Parathyroid adenoma (tissue), 2 donors: ENCODE measurements around the gene UGT1A9.
"Not testable (repeated sequence)": the region's sequence is repeated elsewhere in the genome, so short reads cannot be mapped to it uniquely, and the experiment has no call there.

Source experiments
- H2AFZ ChIP-seq: fragments of 300-600 bp; sonication (generic); one replicate; pipeline ENCODE4 v1.7.0; 2017; ENCODE audit warnings: antibody characterized with exemption, mild to moderate bottlenecking
- H3K27ac ChIP-seq: fragments of 300-600 bp; sonication (generic); one replicate; pipeline ENCODE4 v1.7.0; 2017
- H3K27me3 ChIP-seq: fragments of 300-600 bp; sonication (generic); one replicate; pipeline ENCODE4 v1.7.0; 2017; ENCODE audit warnings: low read length; ENCODE audit not compliant: control insufficient read depth, insufficient read depth
- H3K36me3 ChIP-seq: fragments of 300-600 bp; sonication (generic); one replicate; pipeline ENCODE4 v1.7.0; 2017; ENCODE audit warnings: low read length; ENCODE audit not compliant: control insufficient read depth, insufficient read depth
- H3K4me1 ChIP-seq: fragments of 300-600 bp; sonication (generic); one replicate; pipeline ENCODE4 v1.7.0; 2017; ENCODE audit warnings: control low read depth
- H3K4me2 ChIP-seq: fragments of 300-600 bp; sonication (generic); one replicate; pipeline ENCODE4 v1.7.0; 2017; ENCODE audit warnings: low read length
- H3K4me3 ChIP-seq: fragments of 300-600 bp; sonication (generic); one replicate; pipeline ENCODE4 v1.7.0; 2017; ENCODE audit warnings: low read depth, low read length
- H3K79me2 ChIP-seq: fragments of 300-600 bp; sonication (generic); one replicate; pipeline ENCODE4 v1.7.0; 2017; ENCODE audit warnings: control low read depth
- H3K9ac ChIP-seq: fragments of 300-600 bp; sonication (generic); one replicate; pipeline ENCODE4 v1.7.0; 2017; ENCODE audit warnings: mild to moderate bottlenecking
- H3K9me3 ChIP-seq: fragments of 300-600 bp; sonication (generic); one replicate; pipeline ENCODE4 v1.7.0; 2017; ENCODE audit warnings: low read length; ENCODE audit not compliant: control insufficient read depth
- TF ChIP-seq, protein P1 (sequence below): fragments of 300-600 bp; sonication (generic); IDR thresholded peaks from one replicate; pipeline ENCODE4 v1.7.0; 2017; ENCODE audit warnings: antibody characterized with exemption, mild to moderate bottlenecking
- donor health status: primary hyperparathyroidism.

The UGT1A9 gene

DNA sequence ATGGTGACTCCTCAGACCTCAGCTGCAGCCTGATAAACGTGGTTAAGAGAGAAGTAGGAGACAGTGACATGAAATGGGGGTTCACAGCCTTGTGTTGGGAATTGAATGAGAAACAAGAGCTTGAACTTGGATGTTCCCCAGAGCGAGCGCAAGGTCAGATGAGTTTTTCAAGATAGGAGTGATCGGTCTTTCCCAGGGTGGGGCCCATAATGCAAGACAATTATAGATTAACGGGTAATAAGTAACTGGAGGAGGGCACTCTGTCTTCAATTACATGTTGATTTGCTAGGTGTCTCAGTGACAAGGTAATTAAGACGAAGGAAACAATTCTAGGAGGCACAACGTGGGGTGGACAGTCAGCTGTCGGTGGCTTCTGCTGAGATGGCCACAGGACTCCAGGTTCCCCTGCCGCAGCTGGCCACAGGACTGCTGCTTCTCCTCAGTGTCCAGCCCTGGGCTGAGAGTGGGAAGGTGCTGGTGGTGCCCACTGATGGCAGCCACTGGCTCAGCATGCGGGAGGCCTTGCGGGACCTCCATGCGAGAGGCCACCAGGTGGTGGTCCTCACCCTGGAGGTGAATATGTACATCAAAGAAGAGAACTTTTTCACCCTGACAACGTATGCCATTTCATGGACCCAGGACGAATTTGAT, 41.0 kb downstream of the UGT1A9 start, which contains the start of gene UGT1A5:
Gene UGT1A5, plus strand, starts transcription at position 297 of the 651 bp plus-strand sequence. Its CDS starts 85 bp downstream, at position 382.
- H3K4me1 ChIP-seq = no peaks in the 10 kb centered on the region
- H2AFZ ChIP-seq = no peak within 1 kb of the TSS
- TF ChIP-seq, protein P1, sequence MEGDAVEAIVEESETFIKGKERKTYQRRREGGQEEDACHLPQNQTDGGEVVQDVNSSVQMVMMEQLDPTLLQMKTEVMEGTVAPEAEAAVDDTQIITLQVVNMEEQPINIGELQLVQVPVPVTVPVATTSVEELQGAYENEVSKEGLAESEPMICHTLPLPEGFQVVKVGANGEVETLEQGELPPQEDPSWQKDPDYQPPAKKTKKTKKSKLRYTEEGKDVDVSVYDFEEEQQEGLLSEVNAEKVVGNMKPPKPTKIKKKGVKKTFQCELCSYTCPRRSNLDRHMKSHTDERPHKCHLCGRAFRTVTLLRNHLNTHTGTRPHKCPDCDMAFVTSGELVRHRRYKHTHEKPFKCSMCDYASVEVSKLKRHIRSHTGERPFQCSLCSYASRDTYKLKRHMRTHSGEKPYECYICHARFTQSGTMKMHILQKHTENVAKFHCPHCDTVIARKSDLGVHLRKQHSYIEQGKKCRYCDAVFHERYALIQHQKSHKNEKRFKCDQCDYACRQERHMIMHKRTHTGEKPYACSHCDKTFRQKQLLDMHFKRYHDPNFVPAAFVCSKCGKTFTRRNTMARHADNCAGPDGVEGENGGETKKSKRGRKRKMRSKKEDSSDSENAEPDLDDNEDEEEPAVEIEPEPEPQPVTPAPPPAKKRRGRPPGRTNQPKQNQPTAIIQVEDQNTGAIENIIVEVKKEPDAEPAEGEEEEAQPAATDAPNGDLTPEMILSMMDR = no peak
- no peaks in the 10 kb centered on the region for H3K36me3 ChIP-seq
- no peak within 1 kb of the TSS for H3K9ac ChIP-seq
- H3K4me2 ChIP-seq = no peak within 1 kb of the TSS
- H3K27ac ChIP-seq = no peak within 1 kb of the TSS
- no peaks in the 10 kb centered on the region for H3K27me3 ChIP-seq
- no peaks in the 10 kb centered on the region for H3K9me3 ChIP-seq
- no peak within 1 kb of the TSS for H3K4me3 ChIP-seq
- no peaks in the 10 kb centered on the region for H3K79me2 ChIP-seq

DNA sequence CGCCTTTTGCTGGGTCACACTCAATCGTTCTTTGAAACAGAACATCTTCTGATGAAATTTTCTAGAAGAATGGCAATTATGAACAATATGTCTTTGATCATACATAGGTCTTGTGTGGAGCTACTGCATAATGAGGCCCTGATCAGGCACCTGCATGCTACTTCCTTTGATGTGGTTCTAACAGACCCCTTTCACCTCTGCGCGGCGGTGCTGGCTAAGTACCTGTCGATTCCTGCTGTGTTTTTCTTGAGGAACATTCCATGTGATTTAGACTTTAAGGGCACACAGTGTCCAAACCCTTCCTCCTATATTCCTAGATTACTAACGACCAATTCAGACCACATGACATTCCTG, 41.5 kb downstream of the UGT1A9 start:
- H3K36me3 ChIP-seq = no peaks in the 10 kb centered on the region
- no peak overlapping the region for H3K4me2 ChIP-seq
- no peaks in the 10 kb centered on the region for H3K9me3 ChIP-seq
- H3K27me3 ChIP-seq = no peaks in the 10 kb centered on the region
- no peak overlapping the region for H3K4me3 ChIP-seq
- H2AFZ ChIP-seq = no peak overlapping the region
- no peaks in the 10 kb centered on the region for H3K79me2 ChIP-seq
- TF ChIP-seq, protein P1 = no peak
- H3K4me1 ChIP-seq = no peaks in the 10 kb centered on the region
- no peak overlapping the region for H3K27ac ChIP-seq
- no peak overlapping the region for H3K9ac ChIP-seq

GRCh38 chr2:233714121-233714520, 42.4 kb downstream of the UGT1A9 start:
- H3K27ac ChIP-seq = no peak overlapping the region
- H3K79me2 ChIP-seq = no peaks in the 10 kb centered on the region
- TF ChIP-seq, protein P1 = no peak
- no peak overlapping the region for H3K9ac ChIP-seq
- no peak overlapping the region for H3K4me3 ChIP-seq
- H2AFZ ChIP-seq = no peak overlapping the region
- H3K9me3 ChIP-seq = no peaks in the 10 kb centered on the region
- H3K27me3 ChIP-seq = no peaks in the 10 kb centered on the region
- H3K36me3 ChIP-seq = no peaks in the 10 kb centered on the region
- H3K4me1 ChIP-seq = no peaks in the 10 kb centered on the region
- no peak overlapping the region for H3K4me2 ChIP-seq

GRCh38 chr2:233718552-233718951, 46.9 kb downstream of the UGT1A9 start, which contains the start of gene UGT1A4:
Gene UGT1A4 (plus strand): TSS chr2:233718736. CDS start chr2:233718821, 85 bp downstream.
- Histone ChIP-seq H2AFZ (no peak within 1 kb of the TSS), H3K9me3 (no peaks in the 10 kb centered on the region), H3K79me2 (no peaks in the 10 kb centered on the region), H3K27me3 (no peaks in the 10 kb centered on the region), H3K4me3 (no peak within 1 kb of the TSS), H3K4me2 (no peak within 1 kb of the TSS), H3K9ac (no peak within 1 kb of the TSS), H3K4me1 (no peaks in the 10 kb centered on the region), H3K36me3 (no peaks in the 10 kb centered on the region), H3K27ac (no peak within 1 kb of the TSS)
- TF ChIP-seq, protein P1 = no peak

GRCh38 chr2:233728723-233729301, 57.1 kb downstream of the UGT1A9 start, which contains the start of gene UGT1A3:
Gene UGT1A3 (plus strand): TSS chr2:233729042. CDS start chr2:233729127, 85 bp downstream.
- Histone ChIP-seq H3K4me1 (no peaks in the 10 kb centered on the region), H3K27ac (no peak within 1 kb of the TSS), H3K79me2 (no peaks in the 10 kb centered on the region), H2AFZ (no peak within 1 kb of the TSS), H3K9me3 (no peaks in the 10 kb centered on the region), H3K36me3 (no peaks in the 10 kb centered on the region), H3K27me3 (no peaks in the 10 kb centered on the region), H3K4me3 (no peak within 1 kb of the TSS), H3K4me2 (no peak within 1 kb of the TSS), H3K9ac (no peak within 1 kb of the TSS)
- TF ChIP-seq, protein P1 = no peak

- not testable (repeated sequence) for H3K27me3 ChIP-seq, H3K27ac ChIP-seq
Observed at GRCh38 chr2:233736868-233737653, 65.4 kb downstream of the UGT1A9 start.

More at GRCh38 chr2:233736868-233737653, 65.4 kb downstream of the UGT1A9 start:
- H2AFZ ChIP-seq, H3K4me1 ChIP-seq, H3K9ac ChIP-seq, H3K4me2 ChIP-seq, H3K4me3 ChIP-seq, H3K36me3 ChIP-seq, H3K79me2 ChIP-seq, H3K9me3 ChIP-seq: not testable (repeated sequence)
